ENCODE measurements around the gene TYW1B.
"Not testable (repeated sequence)": the region's sequence is repeated elsewhere in the genome, so short reads cannot be mapped to it uniquely, and the experiment has no call there.

TYW1B gene

DNA sequence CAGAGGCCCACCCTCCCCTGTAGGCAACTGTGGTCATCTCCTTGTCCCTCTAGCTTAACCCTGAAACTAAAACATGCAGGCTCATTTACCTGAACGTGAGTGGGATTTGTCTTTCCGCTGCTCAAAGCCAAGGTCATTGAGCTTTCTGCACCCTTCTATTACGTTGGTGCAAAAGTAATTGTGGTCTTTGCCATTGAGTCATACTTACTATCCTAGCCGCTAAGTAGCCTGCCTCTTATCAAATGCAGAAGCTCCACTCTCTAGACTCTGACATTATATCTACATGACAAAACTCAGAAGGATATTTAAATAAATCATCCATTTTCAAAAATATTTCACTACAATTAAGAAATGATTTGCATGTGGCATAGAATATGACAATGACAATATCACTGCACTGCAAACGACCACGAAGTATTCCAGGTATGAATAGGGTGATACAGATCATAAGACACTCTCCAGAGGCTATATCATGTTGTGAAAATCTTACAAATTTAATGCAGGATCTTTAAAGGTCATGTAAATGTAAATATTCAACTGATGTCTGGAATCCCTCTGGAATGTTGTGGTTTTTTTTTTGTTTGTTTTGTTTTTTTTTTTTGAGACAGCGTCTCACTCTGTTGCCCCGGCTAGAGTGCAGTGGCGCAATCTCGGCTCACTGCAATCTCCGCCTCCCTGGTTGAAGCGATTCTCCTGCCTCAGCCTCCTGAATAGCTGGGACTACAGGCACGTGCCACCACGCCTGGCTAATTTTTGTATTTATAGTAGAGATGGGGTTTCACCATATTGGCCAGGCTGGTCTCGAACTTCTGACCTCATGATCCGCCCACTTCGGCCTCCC lies 223.0 kb downstream of the TYW1B start:
- H3K36me3 ChIP-seq (ENCODE audit: insufficient read depth, insufficient read length, low read length); H3K27me3 ChIP-seq (ENCODE audit: insufficient read depth, insufficient read length); H3K9me3 ChIP-seq (ENCODE audit: insufficient read depth, low read length); H3K4me1 ChIP-seq (ENCODE audit: insufficient read depth, insufficient read length); H3K4me3 ChIP-seq (ENCODE audit: insufficient read length, low read depth); H3K9ac ChIP-seq (ENCODE audit: insufficient read length, low read depth); DNase-seq (ENCODE audit: low read depth, low spot score): not testable (repeated sequence)

DNA sequence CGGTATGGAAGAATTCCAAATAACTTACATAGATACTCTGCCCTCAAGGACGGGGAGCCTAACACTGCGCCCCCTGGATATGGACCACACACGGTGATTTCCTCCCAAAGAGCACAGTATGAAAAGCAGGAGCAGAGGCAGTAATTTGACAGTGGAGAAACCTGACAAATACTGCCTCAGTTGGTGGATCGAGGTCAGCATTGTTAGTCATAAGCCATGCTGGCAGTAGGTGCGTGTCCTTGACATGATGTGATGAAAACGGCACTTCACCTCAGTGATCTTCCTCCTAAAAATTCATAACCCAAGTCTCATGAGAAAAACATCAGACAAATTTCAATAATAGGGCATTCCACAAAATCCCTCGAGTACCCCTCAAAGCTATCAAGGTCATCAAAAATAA lies 224.5 kb downstream of the TYW1B start:
- H3K4me1 ChIP-seq (ENCODE audit: insufficient read depth, insufficient read length); H3K9me3 ChIP-seq (ENCODE audit: insufficient read depth, low read length); H3K27me3 ChIP-seq (ENCODE audit: insufficient read depth, insufficient read length); H3K36me3 ChIP-seq (ENCODE audit: insufficient read depth, insufficient read length, low read length); H3K9ac ChIP-seq (ENCODE audit: insufficient read length, low read depth); H3K4me3 ChIP-seq (ENCODE audit: insufficient read length, low read depth); DNase-seq (ENCODE audit: low read depth, low spot score): not testable (repeated sequence)

DNA sequence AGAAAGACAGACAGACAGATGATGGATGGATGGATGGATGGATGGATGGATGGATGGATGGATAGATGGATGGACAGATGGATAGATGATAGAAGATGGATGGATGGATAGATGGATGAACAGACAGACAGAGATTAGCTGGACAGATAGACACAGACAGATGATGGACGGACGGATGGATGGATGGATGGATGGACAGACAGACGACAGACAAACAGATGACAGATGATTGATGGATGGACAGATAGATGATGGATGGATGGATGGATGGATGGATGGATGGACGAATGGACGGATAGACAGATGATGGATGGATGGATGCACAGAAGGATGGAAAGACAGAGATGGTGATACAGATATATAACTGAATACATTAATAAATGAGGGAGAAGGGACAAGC lies 224.9 kb downstream of the TYW1B start:
- Histone ChIP-seq H3K4me1 (ENCODE audit: insufficient read depth, insufficient read length) (no peaks in the 10 kb centered on the region), H3K27me3 (ENCODE audit: insufficient read depth, insufficient read length) (no peaks in the 10 kb centered on the region), H3K9ac (ENCODE audit: insufficient read length, low read depth) (no peak overlapping the region), H3K4me3 (ENCODE audit: insufficient read length, low read depth) (no peak overlapping the region), H3K9me3 (ENCODE audit: insufficient read depth, low read length) (no peaks in the 10 kb centered on the region), H3K36me3 (ENCODE audit: insufficient read depth, insufficient read length, low read length) (no peaks in the 10 kb centered on the region)
- TF ChIP-seq ZNF274 (IDR thresholded peaks at IDR 0.05; ENCODE audit: low read depth, low read length) (no peak), SUZ12 (IDR thresholded peaks at IDR 0.05; ENCODE audit: extremely low read depth, insufficient read depth, insufficient read length) (no peak), YY1 (IDR thresholded peaks at IDR 0.05; ENCODE audit: insufficient read depth, insufficient read length) (no peak)
- DNase-seq (ENCODE audit: low read depth, low spot score): no peak

DNA sequence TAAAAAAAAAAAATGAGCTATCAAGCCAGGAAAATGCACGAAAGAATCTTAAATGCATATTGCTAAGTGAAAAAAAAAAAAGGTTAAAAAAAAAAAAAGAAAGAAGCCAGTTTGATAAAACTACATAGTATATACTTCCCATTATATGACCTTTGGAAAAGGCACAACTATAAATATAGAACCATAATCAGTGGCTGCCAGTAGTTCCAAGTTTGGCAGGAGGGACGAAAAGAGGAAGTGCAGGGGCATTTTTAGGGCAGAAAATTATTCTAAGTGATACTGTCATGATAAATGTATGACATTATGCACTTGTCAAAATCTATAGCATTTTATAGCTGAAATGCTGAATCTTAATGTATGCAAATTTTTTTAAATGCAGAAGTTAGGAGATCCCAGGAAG lies 226.3 kb downstream of the TYW1B start:
- H3K9ac ChIP-seq (ENCODE audit: insufficient read length, low read depth); DNase-seq (ENCODE audit: low read depth, low spot score); H3K4me1 ChIP-seq (ENCODE audit: insufficient read depth, insufficient read length); H3K9me3 ChIP-seq (ENCODE audit: insufficient read depth, low read length); H3K36me3 ChIP-seq (ENCODE audit: insufficient read depth, insufficient read length, low read length); H3K27me3 ChIP-seq (ENCODE audit: insufficient read depth, insufficient read length); H3K4me3 ChIP-seq (ENCODE audit: insufficient read length, low read depth): not testable (repeated sequence)

DNA sequence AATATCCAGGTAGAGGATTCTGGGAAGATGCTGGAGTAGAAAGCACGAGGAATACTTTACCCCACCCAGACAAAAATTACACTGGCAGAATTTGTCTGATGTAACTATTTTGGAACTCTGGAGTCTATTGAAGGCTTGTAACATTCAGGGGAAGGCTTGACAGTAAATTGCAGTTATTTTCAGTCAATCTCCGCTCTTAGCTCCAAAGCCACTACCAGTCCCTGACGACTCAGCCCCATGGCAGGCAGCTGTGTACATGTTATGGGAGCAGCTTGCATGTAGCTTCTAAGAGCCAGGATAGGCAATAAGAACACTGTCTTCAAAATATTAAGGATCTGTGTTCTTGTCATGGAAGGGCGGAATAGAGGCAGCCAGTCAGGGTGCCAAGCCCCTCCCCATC lies 238.0 kb downstream of the TYW1B start:
- not testable (repeated sequence) for H3K4me1 ChIP-seq (ENCODE audit: insufficient read depth, insufficient read length); H3K9ac ChIP-seq (ENCODE audit: insufficient read length, low read depth); DNase-seq (ENCODE audit: low read depth, low spot score); H3K9me3 ChIP-seq (ENCODE audit: insufficient read depth, low read length); H3K36me3 ChIP-seq (ENCODE audit: insufficient read depth, insufficient read length, low read length); H3K4me3 ChIP-seq (ENCODE audit: insufficient read length, low read depth); H3K27me3 ChIP-seq (ENCODE audit: insufficient read depth, insufficient read length)

DNA sequence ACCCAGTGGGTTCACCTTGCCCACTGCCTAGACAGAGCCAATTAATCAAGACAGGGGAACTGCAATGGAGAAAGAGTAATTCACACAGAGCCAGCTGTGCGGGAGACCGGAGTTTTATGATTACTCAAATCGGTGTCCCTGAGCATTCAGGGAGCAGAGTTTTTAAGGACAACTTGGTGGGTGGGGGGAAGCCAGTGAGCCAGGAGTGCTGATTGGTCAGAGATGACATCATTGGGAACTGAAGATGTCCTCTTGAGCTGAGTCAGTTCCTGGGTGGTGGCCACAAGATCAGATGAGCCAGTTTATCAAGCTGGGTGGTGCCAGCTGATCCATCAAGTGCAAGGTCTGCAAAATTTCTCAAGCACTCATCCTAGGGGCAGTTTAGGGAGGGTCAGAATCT lies 240.7 kb downstream of the TYW1B start:
- not testable (repeated sequence) for H3K9me3 ChIP-seq (ENCODE audit: insufficient read depth, low read length); H3K4me3 ChIP-seq (ENCODE audit: insufficient read length, low read depth); DNase-seq (ENCODE audit: low read depth, low spot score); H3K36me3 ChIP-seq (ENCODE audit: insufficient read depth, insufficient read length, low read length); H3K4me1 ChIP-seq (ENCODE audit: insufficient read depth, insufficient read length); H3K9ac ChIP-seq (ENCODE audit: insufficient read length, low read depth); H3K27me3 ChIP-seq (ENCODE audit: insufficient read depth, insufficient read length)

DNA sequence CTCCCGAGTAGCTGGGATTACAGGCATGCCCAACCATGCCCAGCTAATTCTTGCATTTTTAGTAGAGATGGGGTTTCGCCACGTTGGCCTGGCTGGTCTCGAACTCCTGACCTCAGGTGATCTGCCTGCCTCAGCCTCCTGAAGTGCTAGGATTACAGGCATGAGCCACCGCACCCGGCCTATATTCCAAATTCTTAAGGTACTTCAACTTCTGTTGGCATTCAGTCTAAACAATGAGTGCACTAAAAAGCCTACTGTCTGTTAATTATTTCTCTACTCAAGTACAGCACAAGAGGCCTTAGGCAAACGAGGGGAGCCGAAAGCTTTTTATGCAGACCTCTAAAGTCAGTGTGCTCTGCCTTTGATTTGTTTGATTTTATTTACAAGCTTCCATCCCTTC lies 243.4 kb downstream of the TYW1B start:
- not testable (repeated sequence) for H3K9ac ChIP-seq (ENCODE audit: insufficient read length, low read depth); H3K4me1 ChIP-seq (ENCODE audit: insufficient read depth, insufficient read length); H3K9me3 ChIP-seq (ENCODE audit: insufficient read depth, low read length); DNase-seq (ENCODE audit: low read depth, low spot score); H3K36me3 ChIP-seq (ENCODE audit: insufficient read depth, insufficient read length, low read length); H3K27me3 ChIP-seq (ENCODE audit: insufficient read depth, insufficient read length); H3K4me3 ChIP-seq (ENCODE audit: insufficient read length, low read depth)

DNA sequence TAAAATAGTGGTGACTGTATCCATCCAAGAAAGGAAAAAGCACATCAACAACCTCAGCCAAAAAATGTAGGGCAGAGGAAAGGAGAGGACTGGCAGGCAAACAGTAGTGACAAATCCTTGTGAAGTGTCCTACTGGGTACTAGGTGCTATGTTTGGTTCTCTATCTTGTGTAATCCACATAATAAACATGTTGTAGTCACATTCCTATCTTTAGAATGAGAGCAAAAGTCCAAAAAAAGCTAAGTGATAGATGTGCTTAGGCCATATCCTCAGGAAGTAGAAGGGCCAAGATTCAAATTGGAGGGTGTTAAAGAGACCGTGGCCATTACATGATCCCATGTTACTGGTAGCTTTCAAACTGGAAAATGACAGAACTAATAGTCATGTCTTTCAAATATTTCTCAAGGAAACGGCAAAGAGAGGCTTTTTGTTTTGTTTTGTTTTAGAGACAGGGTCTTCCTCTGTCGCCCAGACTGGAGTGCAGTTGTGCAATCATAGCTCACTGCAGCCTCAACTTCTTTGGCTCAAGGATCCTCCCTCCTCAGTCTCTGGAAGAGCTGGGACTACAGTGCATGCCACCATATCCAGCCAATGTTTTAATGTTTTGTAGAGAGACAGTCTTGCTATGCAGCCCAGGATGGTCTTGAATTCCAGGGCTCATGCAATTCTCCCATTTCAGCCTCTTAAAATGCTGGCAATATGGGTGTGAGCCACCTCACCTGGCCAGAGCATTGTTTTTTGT lies 244.2 kb downstream of the TYW1B start:
- H3K9me3 ChIP-seq (ENCODE audit: insufficient read depth, low read length); DNase-seq (ENCODE audit: low read depth, low spot score); H3K27me3 ChIP-seq (ENCODE audit: insufficient read depth, insufficient read length); H3K4me3 ChIP-seq (ENCODE audit: insufficient read length, low read depth); H3K9ac ChIP-seq (ENCODE audit: insufficient read length, low read depth); H3K36me3 ChIP-seq (ENCODE audit: insufficient read depth, insufficient read length, low read length); H3K4me1 ChIP-seq (ENCODE audit: insufficient read depth, insufficient read length): not testable (repeated sequence)

DNA sequence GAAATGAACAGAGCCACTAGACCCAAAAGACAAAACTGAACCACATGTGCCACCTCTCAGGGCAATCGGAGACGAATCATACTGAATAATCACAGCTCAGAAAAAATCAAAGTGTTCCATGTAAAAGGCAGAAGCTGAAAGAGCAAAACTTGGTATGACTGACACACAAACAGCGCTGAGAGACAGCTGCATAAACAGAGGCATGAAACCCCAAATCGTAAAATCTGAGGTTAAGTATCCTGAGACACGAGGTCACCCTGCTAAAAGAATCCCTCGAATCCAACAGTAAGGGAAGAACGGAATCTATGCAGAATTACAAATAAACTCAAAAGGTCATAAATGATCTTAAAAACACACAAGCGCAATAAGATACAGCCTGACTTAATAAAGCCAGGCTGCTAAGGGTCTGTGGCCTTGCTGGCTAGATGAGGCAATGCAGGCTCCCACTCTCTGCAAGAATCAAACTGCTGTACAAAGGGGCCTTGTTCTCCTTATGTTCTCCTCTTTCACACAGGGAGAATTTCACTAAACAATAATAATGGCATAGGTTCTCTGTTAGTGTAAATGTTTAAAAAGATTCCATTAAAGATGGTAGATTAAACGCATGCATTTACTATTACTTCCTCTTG lies 247.7 kb downstream of the TYW1B start:
- not testable (repeated sequence) for H3K27me3 ChIP-seq (ENCODE audit: insufficient read depth, insufficient read length); H3K4me1 ChIP-seq (ENCODE audit: insufficient read depth, insufficient read length); H3K36me3 ChIP-seq (ENCODE audit: insufficient read depth, insufficient read length, low read length); H3K9me3 ChIP-seq (ENCODE audit: insufficient read depth, low read length); H3K9ac ChIP-seq (ENCODE audit: insufficient read length, low read depth); DNase-seq (ENCODE audit: low read depth, low spot score); H3K4me3 ChIP-seq (ENCODE audit: insufficient read length, low read depth)
